Endothelial cell of umbilical vein (primary cell): Measurements from ENCODE around the gene CMTM8. TPM values are rescaled to one million over a fixed set of nuclear protein-coding genes. Genes with fewer than 3 reads are reported as not detected.
A peak's percentile ranks its signal among the peaks of the same experiment; 100 is the strongest.

Experiments used
- BruUV-seq: library from RNA; stranded (reverse); fragments of 400-500 nt; replicated peaks from 2 replicates; lab custom pipeline; 2021; lab: Mats Ljungman, UMichigan
- CTCF ChIA-PET: fragments of 300-600, 350-600 bp; sonication (Branson Sonifier 250); formaldehyde crosslinking; loops from one replicate; lab custom pipeline; 2021; ENCODE audit warnings: antibody characterized with exemption, inconsistent platforms; lab: Charles Lee
- POLR2A ChIA-PET: fragments of 300-600, 350-600 bp; sonication (Branson Sonifier 250); formaldehyde crosslinking; loops from one replicate; lab custom pipeline; 2021; ENCODE audit warnings: antibody characterized with exemption, inconsistent platforms; lab: Charles Lee
- DNase-seq: peaks from one replicate; pipeline ENCODE4 v3.0.0-alpha.2; 2011; ENCODE audit warnings: low read depth, low spot score
- FAIRE-seq: peaks from 2 replicates; lab custom pipeline; 2011; peaks lifted over from hg19 to GRCh38; lab: Jason Lieb, UNC
- H2AFZ ChIP-seq: 2 replicates; pipeline ENCODE4 v1.6.0; 2012; ENCODE audit warnings: low read depth, low read length, control low read depth, inconsistent platforms
- H3K27ac ChIP-seq: 2 replicates; pipeline ENCODE4 v1.5.1; 2011; ENCODE audit warnings: low read depth, mild to moderate bottlenecking, control low read depth, low read length, moderate library complexity; ENCODE audit not compliant: insufficient read depth
- H3K27me3 ChIP-seq, 2 experiments: 2 replicates each; pipeline versions ENCODE4 v1.6.0 to v1.6.1; 2011; ENCODE audit warnings: low read length in 2 of 2, mixed read lengths in 1 of 2; ENCODE audit not compliant: control insufficient read depth in 2 of 2, insufficient read depth in 2 of 2
- H3K36me3 ChIP-seq, 2 experiments: 2 replicates in 1 of 2; 3 replicates in 1 of 2; pipeline ENCODE4 v1.5.1; 2011; ENCODE audit warnings: low read length in 2 of 2, mild to moderate bottlenecking in 1 of 2, moderate library complexity in 1 of 2; ENCODE audit not compliant: control insufficient read depth in 2 of 2, insufficient read depth in 2 of 2; ENCODE audit errors: extremely low read depth in 1 of 2
- H3K4me1 ChIP-seq: 3 replicates; pipeline ENCODE4 v1.5.1; 2011; ENCODE audit warnings: mild to moderate bottlenecking, low read length; ENCODE audit not compliant: control insufficient read depth, insufficient read depth; ENCODE audit errors: extremely low read depth
- H3K4me2 ChIP-seq: 2 replicates; pipeline ENCODE4 v1.6.1; 2011; ENCODE audit warnings: low read length, control low read depth, mixed read lengths; ENCODE audit not compliant: insufficient read depth
- H3K4me3 ChIP-seq, 3 experiments: fragments of 200-600 bp in 1 of 3; sonication (generic), shearing (Covaris generic) in 1 of 3; replicated peaks in 1 of 3; 2 replicates each; pipeline ENCODE4 v1.5.1; 2011 to 2016; ENCODE audit warnings: control low read depth in 3 of 3, low read length in 3 of 3, mild to moderate bottlenecking in 2 of 3, inconsistent platforms in 1 of 3, low read depth in 1 of 3, moderate library complexity in 1 of 3; ENCODE audit not compliant: insufficient read depth in 1 of 3
- H3K79me2 ChIP-seq: 2 replicates; pipeline ENCODE4 v1.6.0; 2012; ENCODE audit warnings: low read length, inconsistent platforms; ENCODE audit not compliant: control insufficient read depth, insufficient read depth
- H3K9ac ChIP-seq: replicated peaks from 2 replicates; pipeline ENCODE3; 2011; ENCODE audit warnings: low read length, control low read depth; ENCODE audit not compliant: insufficient read depth; ENCODE audit errors: extremely low read depth
- H3K9me1 ChIP-seq: replicated peaks from 3 replicates; pipeline ENCODE4 v1.6.0; 2011; ENCODE audit warnings: mild to moderate bottlenecking, low read length; ENCODE audit not compliant: control insufficient read depth, insufficient read depth; ENCODE audit errors: extremely low read depth
- H3K9me3 ChIP-seq: replicated peaks from 2 replicates; pipeline ENCODE4 v1.5.1; 2012; ENCODE audit warnings: low read length, inconsistent platforms; ENCODE audit not compliant: control insufficient read depth, insufficient read depth
- H4K20me1 ChIP-seq: replicated peaks from 2 replicates; pipeline ENCODE3; 2011; ENCODE audit warnings: mild to moderate bottlenecking, low read length; ENCODE audit not compliant: control insufficient read depth, insufficient read depth; ENCODE audit errors: extremely low read depth
- EZH2 ChIP-seq: IDR thresholded peaks from 2 replicates; pipeline ENCODE4 v1.6.1; 2012; ENCODE audit warnings: borderline replicate concordance, low read depth, mild to moderate bottlenecking, moderate library complexity, low read length, inconsistent platforms; ENCODE audit not compliant: severe bottlenecking
- POLR2A ChIP-seq: IDR thresholded peaks from 2 replicates; pipeline ENCODE4 v1.6.1; 2012; ENCODE audit warnings: low read depth, mild to moderate bottlenecking, control low read depth, low read length
- dilution Hi-C: fragments of 300-500 bp; cut with MboI; formaldehyde crosslinking; loops from one replicate; pipeline ENCODE4 v1.15.0; 2019; ENCODE audit warnings: low sequenced_read_pairs; ENCODE audit not compliant: extremely low pct_ligation_motif_present
- intact Hi-C: fragments of 100-400 bp; cut with micrococcal nuclease; formaldehyde crosslinking; loops from one replicate; pipeline ENCODE4 v1.10.0; 2022
- polyA plus RNA-seq, 4 experiments: library from polyadenylated mRNA; depleted of rRNA in 3 of 4; stranded (reverse) in 3 of 4; unstranded in 1 of 4; fragments of >200 nt; gene quantifications; 2 replicates each; pipeline versions ENCODE4 v1.2.1 to v1.2.3, GENCODE V29; 2011 to 2012; ENCODE audit warnings: missing spikeins in 1 of 4
- total RNA-seq: library from RNA; stranded (reverse); gene quantifications from 2 replicates; pipeline ENCODE4 v1.2.3, GENCODE V29; 2021
- TF ChIP-seq, protein P1 (sequence below), 2 donors: IDR thresholded peaks; 1 replicate in 1 of 2; 2 replicates in 1 of 2; pipeline ENCODE4 v1.5.1; 2011; ENCODE audit warnings: low read length in 2 of 2, mild to moderate bottlenecking in 2 of 2, moderate library complexity in 2 of 2, control low read depth in 1 of 2, inconsistent platforms in 1 of 2, low read depth in 1 of 2; ENCODE audit not compliant: insufficient read depth in 1 of 2; ENCODE audit errors: extremely low read depth in 1 of 2

The CMTM8 gene
- total and polyA plus RNA-seq, 2 donors (not counting 3 experiments of a cell fraction or from before 2014, with no cell fraction given) = 7.3 to 11.9 TPM

DNA sequence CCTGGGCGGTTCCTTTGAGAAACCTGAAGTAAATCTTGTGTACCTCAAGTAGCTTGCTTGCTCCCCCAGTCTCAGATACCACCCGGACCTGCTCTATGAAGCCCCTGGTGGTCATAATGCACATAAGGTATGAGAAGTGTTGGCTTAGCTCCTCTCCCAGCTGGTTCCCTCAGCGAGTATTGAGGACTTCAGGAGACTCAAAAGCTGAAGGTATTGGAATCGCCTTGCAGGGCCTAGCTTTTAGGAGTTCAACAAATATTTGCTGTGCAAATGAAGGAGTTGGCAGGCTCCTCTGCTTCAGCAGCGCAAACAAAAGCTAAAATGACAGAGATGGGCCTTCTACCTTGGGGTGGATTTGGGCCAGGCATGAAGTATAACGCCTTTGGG is 1.7 kb downstream of the CMTM8 start:
- Histone ChIP-seq H3K27me3 (no peaks in the 10 kb centered on the region), H3K9me3 (no peaks in the 10 kb centered on the region), H3K79me2 (no peaks in the 10 kb centered on the region), H3K4me3 (no peak overlapping the region), H2AFZ (no peak overlapping the region), H3K4me1 (peaks cover 19% of the 10 kb centered on the region), H3K36me3 (no peaks in the 10 kb centered on the region), H3K9ac (no peak overlapping the region), H3K4me2 (no peak overlapping the region), H3K9me1 (no peaks in the 10 kb centered on the region), H3K27ac (no peak overlapping the region), H4K20me1 (no peaks in the 10 kb centered on the region)
- ChIA-PET POLR2A (no interaction called here), CTCF (interaction anchor here (0.8 to 2.4 kb wide), 19 partner anchors 10 to 422 kb away, joined by 3 to 27 read pairs (median 5); no protein-coding TSS in a partner anchor)
- BruUV-seq = no TSS peak
- DNase-seq (peak; percentile 64), FAIRE-seq (peak; percentile 54)
- intact Hi-C loops = no loop called here
- dilution Hi-C loops = no loop called here
- TF ChIP-seq, protein P1, sequence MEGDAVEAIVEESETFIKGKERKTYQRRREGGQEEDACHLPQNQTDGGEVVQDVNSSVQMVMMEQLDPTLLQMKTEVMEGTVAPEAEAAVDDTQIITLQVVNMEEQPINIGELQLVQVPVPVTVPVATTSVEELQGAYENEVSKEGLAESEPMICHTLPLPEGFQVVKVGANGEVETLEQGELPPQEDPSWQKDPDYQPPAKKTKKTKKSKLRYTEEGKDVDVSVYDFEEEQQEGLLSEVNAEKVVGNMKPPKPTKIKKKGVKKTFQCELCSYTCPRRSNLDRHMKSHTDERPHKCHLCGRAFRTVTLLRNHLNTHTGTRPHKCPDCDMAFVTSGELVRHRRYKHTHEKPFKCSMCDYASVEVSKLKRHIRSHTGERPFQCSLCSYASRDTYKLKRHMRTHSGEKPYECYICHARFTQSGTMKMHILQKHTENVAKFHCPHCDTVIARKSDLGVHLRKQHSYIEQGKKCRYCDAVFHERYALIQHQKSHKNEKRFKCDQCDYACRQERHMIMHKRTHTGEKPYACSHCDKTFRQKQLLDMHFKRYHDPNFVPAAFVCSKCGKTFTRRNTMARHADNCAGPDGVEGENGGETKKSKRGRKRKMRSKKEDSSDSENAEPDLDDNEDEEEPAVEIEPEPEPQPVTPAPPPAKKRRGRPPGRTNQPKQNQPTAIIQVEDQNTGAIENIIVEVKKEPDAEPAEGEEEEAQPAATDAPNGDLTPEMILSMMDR (IDR thresholded peaks at IDR 0.05; ENCODE audit: extremely low read depth in 1 of 2, insufficient read depth in 1 of 2, low read depth in 1 of 2, low read length in 2 of 2) = peak; percentile 63 to 65
- TF ChIP-seq EZH2 = no peak

DNA sequence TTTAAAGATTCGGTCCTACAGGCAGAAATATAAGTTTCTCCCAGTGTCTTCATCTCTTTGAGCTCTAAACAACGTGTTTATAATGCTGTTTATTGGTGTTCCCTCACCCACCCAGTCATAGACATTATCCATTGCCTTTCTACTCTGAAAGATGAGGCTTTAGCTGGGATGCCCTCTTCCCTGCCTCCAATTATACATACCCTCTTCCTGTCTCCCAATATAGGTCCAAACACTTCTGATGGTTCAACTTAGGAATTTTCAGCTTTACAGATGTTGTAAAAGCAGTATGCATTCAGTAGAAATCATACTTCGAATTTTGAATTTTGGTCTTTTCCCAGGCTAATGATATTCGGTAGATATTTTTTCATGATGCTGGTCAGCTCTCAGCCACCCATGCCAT is 2.6 kb downstream of the CMTM8 start:
- no peak overlapping the region for H3K27ac ChIP-seq
- H3K4me3 ChIP-seq = no peak overlapping the region
- dilution Hi-C loops = no loop called here
- H3K9me1 ChIP-seq = no peaks in the 10 kb centered on the region
- no peaks in the 10 kb centered on the region for H3K79me2 ChIP-seq
- TF ChIP-seq POLR2A = no peak
- ChIA-PET CTCF (interaction anchor here (1.0 to 2.1 kb wide), 3 partner anchors 10 to 222 kb away, joined by 3 to 10 read pairs (median 3); no protein-coding TSS in a partner anchor), POLR2A (no interaction called here)
- FAIRE-seq (no peak), DNase-seq (no peak)
- H4K20me1 ChIP-seq = no peaks in the 10 kb centered on the region
- H2AFZ ChIP-seq = no peak overlapping the region
- intact Hi-C loops = no loop called here
- no peak overlapping the region for H3K9ac ChIP-seq
- no peaks in the 10 kb centered on the region for H3K27me3 ChIP-seq
- H3K36me3 ChIP-seq = no peaks in the 10 kb centered on the region
- peaks cover 27% of the 10 kb centered on the region for H3K4me1 ChIP-seq
- no TSS peak for BruUV-seq
- no peak overlapping the region for H3K4me2 ChIP-seq
- H3K9me3 ChIP-seq = no peaks in the 10 kb centered on the region
